Cerebellar cortex (tissue), 1 donor: ENCODE results near the gene BTBD19.
"Not testable (repeated sequence)": the region's sequence is repeated elsewhere in the genome, so short reads cannot be mapped to it uniquely, and the experiment has no call there.

Experiments
- DNase-seq: peaks from one replicate; pipeline ENCODE4 v3.0.0-alpha.2; 2015; ENCODE audit warnings: low spot score

Gene BTBD19

DNA sequence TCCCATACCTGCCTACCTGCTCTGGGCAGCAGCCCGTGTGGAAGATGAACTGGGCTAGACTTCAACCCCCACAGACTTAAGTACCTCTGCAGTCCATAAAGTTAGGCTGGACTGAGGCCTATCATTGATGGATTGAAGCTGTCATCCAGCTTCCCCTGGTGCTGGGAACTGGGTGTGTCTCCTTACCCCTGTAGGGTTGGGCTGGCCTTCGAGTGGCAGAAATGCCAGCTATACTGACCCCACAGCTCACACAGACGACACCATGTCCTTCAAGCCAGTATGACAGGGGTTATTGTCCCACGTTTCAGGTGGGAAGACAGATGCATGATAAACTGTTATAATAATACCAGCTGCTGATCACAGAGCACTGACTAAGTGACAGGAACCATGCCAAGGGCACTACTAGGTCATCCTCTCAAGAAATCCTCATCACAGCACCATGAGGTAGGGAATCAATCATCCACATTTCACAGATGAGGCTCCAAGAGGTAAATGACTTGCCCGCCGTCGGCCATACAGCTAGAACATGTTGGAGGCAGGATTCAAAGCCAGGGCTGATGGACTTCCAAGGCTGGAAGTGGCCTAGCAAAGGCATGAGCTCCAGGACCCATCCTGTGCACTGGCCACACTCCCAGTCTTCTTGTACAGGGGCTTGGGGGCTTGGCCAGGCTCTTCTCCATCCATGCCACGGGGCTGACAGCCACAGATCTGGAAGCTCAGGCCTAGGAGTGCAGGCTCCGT is 20.0 kb upstream of the BTBD19 start, which contains the start of gene BEST4:
TSS of gene BEST4 (minus strand) at position 51 of the 741 bp plus-strand sequence. CDS start 465 bp downstream, outside the sequence.
- no peak for DNase-seq

DNA sequence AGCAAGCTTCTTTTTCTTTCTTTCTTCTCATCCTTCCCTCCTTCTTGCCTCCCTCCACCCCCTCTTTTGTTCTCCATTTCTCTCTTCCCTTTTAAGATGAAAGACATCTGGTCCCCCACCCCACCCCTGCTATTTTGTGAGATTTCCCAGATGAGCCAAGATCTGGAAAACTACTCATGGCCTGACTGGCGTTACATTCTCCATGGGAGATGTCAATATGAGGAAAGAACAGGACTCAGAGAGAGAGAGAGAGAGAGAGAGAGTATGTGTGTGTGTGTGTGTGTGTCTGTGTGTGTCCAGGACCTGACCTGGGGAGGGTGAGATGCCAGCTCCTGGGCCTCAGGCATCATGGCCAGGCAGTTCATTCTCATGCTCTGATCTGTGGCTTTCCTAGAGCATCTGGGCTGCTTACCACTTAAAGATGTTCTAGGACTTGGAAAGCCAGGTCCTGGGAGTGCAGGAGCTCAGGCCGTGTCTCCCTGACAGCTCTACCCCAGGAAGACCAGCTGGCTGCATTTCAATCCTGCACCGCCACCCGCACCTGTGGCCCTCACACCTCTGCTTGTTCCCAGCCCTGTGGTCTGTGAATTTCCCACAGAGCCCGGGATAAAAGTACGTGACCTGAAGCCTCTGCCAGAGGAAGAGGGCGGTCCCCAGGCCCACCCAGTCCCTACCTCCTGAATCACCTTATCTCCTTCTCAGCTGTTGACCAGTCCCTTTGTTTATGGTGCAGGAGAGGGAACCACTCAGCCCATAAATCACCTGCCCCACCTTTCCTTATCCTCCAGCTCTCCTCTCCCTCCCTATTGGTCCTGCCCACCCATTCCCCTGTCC is 17.1 kb upstream of the BTBD19 start:
- no peak for DNase-seq

DNA sequence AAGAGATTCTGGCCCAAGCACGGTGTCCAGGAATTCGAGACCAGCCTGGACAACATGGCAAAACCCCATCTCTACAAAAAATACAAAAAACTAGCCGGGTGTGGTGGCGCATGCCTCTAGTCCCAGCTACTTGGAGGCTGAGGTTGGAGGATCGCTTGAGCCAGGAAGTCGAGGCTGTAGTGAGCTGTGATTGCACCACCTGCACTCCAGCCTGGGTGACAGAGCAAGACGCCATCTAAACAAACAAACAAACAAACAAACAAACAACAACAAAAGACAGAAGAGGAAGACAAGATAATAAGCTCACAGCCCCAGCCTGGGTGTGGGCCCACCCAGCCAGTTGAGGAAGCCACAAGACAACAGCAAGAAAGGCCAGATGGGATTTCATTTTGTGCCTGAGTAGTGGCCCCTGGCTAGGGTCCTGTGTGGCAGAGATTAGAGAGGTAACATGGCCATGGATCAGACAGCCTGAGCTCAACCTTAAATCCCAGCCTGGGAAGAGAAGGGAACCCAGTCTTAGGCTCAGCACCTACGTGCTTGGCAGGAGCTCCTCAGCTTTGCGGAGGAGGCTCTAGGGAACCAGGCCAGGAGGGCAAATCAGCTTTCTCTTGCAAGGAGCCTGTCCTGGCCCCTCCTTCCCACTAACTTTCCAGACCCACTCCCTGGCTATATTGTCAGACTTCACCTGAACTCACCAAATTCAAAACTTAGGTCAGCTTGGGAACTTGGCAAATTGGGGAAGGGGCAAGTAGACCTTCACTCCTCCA is 15.4 kb upstream of the BTBD19 start:
- DNase-seq = no peak

DNA sequence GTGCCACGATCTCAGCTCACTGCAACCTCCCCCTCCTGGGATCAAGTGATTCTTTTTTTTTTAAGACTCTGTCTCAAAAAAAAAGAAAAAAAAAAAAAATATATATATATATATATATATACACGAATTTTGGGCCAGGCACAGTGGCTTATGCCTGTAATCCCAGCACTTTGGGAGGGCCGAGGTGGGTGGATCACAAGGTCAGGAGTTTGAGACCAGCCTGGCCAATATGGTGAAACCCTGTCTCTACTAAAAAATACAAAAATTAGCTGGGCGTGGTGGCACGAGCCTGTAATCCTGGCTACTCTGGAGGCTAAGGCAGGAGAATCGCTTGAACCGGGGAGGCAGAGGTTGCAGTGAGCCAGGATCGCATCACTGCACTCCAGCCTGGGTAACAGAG is 10.4 kb upstream of the BTBD19 start:
- not testable (repeated sequence) for DNase-seq

DNA sequence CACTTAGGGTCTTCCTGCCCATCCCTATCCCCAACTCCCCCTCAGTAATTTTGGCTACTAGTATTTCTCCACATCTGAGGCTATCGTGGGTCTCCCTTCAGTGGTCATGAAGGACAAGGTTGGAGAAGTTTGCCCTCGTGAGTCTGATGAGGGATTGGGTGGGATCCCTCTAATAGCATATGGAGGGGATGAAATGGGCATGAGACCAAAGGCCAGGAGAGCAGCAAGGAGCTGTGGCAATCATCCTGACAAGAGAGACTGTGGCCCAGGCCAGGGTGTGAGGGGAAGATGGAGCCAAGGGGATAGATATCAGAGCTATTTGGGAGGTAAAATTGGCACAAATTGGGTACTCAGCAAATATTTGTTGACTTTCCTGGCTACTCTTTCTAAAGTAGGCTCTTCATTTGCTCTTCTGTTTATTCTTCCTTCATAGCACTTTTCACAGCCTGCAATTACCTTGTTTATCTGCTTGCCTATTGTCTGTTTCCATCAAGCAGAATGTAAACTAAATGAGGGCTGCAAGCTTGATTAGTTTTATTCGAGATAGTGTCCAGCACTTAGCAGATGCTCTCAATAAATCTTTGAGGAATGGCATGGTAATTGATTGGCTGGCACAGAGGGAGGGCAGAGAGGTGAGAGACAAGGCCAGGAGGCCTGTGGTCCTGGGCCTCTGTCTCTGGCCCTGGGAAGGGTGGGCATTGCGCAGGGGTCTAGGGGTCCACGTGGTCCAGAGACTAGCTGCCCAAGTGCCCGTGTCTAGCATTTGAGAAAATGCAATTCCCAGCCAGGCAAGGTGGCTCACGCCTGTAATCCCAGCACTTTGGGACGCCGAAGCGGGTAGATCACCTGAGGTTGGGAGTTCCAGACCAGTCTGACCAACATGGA is 9.6 kb upstream of the BTBD19 start:
- no peak for DNase-seq

DNA sequence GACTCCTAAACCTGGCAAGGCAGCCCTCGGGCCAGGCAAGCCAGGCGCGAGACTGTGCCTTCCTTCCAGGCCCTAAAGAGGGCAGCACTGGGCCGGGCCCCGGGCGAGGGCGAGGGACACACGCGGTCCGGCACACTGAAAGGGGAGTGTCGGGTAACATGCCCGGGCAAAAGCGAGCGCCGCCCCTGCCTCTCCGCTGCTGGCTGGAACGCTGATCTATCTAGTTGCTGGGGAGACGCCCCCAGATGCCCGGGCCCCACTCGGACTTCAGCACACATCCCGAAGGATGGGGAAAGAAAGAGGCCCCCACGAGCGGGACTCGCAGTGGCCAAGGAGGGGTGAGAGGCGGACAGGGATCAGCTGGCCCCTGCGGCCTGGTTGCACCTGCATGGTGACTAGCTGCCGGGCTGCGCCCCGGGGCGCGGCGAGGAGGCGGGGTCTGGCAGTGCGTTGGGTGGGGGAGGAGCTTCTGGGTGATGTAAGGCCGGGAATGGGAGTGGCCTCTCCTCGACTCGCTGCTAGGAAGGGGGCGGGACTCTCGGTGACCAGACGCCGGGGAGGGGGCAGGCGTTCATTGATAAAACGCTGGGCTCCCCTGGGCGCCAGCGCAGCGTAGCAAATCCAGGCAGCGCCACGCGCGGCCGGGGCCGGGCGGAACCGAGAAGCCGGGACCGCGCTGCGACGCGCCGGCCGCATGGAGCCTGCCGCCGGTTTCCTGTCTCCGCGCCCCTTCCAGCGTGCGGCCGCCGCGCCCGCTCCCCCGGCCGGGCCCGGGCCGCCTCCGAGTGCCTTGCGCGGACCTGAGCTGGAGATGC is 8.3 kb upstream of the BTBD19 start, which contains the start of gene PLK3:
TSS of gene PLK3 (plus strand) at position 608 of the 815 bp plus-strand sequence. CDS start at position 695, 87 bp downstream.
- DNase-seq = peak; percentile 98

DNA sequence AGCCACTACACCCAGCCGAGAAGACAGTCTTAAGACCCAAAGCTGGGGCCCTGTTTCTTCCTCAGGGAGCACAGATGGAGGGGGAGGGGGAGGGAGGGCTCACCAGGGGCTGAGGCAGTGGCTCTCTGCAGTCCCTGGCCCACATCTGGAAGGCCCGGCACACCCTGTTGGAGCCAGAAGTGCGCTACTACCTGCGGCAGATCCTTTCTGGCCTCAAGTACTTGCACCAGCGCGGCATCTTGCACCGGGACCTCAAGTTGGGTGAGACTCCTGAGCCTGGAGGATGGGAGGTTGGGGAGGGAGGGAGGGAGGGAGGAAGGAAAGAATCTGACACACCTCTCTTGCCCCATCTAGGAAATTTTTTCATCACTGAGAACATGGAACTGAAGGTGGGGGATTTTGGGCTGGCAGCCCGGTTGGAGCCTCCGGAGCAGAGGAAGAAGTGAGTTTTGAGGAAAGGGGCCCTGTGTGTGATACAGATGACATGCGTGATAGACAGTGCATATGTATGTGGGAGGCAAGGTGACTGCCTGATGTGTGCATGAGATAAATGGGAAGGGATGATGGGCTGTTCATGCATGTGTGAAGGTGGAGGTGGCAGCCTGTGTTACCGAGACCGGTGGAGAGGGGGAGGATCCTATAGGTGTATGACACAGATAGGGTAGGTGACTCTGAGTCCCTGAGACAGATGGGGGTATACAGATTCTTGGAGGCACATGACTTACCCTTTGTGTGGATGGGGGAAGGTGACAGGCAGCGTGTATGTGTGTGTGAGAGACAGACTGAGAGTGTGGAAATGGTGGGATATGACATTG is 6.6 kb upstream of the BTBD19 start:
- no peak for DNase-seq

DNA sequence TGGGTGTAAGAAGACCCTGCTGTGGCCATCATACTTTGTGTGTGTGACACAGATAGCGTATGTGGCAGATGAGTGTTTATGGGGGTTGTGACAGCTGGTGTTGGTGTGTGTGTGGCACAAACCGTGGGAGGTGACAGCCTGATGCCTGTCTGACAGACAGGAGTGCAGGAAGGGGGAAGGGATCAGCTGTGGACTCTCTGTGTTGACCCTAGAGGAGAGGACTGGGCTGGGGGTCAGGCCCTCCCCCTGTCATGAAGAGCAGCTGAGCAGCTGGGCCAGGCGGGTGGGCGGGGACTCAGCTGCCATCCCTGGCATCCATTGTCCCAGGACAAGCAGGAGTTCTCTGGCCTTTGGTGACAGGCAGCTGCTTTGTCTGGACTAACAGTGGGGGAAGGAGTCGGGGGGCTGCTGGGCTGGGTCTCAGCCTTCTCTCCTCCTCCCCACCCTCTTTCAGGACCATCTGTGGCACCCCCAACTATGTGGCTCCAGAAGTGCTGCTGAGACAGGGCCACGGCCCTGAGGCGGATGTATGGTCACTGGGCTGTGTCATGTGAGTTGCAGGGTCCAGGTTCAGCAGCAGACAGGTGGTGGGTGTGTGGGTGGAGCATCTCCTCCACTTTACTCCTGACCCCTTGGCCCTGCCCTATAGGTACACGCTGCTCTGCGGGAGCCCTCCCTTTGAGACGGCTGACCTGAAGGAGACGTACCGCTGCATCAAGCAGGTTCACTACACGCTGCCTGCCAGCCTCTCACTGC is 5.8 kb upstream of the BTBD19 start:
- DNase-seq = no peak

DNA sequence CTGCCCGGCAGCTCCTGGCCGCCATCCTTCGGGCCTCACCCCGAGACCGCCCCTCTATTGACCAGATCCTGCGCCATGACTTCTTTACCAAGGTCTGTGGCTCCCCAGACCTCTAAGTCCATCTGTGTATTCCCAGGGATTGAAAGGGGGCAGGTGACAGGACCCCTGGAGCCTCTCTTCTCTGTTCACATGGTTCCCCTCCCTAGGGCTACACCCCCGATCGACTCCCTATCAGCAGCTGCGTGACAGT is 5.3 kb upstream of the BTBD19 start:
- no peak for DNase-seq

DNA sequence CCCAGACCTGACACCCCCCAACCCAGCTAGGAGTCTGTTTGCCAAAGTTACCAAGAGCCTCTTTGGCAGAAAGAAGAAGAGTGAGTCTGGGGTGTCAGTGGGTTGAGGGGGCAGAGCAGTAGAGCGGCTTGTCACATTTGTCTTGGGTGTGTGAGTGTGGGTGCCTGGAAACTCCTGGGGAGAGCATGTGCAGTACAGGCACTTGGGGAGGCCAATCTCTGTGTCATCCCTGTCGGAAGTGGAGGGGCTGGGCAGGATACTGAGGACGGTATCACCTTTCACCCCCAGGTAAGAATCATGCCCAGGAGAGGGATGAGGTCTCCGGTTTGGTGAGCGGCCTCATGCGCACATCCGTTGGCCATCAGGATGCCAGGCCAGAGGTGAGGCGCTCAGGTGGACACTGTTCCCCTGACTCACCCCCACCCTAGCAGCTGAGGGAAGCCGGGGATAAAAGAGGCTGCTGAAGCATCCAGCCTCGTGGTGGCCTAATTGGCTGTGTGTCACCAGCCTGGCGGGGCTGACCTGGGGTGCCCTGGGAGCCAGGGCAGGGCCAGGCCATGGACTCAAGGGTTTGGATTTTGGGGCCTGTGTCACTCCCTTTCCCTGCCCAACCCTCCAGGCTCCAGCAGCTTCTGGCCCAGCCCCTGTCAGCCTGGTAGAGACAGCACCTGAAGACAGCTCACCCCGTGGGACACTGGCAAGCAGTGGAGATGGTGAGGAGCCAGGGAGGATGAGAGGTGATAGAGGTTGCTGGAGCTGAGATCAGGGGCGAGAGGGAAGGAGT is 4.8 kb upstream of the BTBD19 start:
- DNase-seq = no peak

DNA sequence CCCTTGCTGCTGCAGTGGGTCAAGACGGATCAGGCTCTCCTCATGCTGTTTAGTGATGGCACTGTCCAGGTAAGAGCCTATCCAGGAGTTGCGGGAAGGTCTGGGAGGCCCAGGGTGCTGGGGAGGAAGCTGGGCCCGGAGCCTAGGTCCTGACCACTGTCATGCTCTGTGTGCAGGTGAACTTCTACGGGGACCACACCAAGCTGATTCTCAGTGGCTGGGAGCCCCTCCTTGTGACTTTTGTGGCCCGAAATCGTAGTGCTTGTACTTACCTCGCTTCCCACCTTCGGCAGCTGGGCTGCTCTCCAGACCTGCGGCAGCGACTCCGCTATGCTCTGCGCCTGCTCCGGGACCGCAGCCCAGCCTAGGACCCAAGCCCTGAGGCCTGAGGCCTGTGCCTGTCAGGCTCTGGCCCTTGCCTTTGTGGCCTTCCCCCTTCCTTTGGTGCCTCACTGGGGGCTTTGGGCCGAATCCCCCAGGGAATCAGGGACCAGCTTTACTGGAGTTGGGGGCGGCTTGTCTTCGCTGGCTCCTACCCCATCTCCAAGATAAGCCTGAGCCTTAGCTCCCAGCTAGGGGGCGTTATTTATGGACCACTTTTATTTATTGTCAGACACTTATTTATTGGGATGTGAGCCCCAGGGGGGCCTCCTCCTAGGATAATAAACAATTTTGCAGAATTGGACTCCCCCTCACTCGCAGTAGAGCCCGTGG is 2.9 kb upstream of the BTBD19 start:
- no peak for DNase-seq

DNA sequence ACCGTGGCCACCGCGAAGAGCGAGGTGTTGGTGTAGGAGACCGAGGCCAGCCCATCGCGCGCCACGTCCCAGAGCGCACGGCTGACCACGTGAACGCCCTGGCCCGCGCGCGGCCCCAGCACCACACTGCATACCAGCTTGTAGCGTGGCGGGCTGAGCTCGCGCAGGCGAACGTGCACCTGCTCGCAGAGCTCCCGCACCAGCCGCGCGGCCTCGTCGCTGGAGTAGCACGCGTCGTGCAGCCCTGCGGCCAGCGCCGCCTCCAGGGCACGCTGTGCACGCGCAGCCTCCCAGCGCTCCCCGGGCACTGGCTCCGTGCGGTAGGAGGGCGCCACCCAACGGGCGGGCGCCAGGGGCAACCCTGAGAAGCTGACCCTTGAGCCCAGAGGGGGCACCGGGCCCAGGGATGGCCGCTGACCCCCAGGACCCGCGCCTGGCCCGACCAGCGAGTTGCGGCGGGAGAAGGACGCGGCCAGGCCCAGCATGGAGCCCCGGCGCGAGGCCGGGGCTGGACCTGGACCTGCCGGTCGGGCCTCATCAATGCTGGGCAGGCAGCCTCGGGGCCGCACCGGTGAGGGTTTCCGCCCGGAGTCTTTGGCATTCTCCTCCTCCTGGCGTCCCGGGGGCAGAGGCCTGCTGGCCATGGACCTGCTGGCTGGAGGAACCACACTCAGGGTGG is 2.2 kb upstream of the BTBD19 start:
- no peak for DNase-seq

DNA sequence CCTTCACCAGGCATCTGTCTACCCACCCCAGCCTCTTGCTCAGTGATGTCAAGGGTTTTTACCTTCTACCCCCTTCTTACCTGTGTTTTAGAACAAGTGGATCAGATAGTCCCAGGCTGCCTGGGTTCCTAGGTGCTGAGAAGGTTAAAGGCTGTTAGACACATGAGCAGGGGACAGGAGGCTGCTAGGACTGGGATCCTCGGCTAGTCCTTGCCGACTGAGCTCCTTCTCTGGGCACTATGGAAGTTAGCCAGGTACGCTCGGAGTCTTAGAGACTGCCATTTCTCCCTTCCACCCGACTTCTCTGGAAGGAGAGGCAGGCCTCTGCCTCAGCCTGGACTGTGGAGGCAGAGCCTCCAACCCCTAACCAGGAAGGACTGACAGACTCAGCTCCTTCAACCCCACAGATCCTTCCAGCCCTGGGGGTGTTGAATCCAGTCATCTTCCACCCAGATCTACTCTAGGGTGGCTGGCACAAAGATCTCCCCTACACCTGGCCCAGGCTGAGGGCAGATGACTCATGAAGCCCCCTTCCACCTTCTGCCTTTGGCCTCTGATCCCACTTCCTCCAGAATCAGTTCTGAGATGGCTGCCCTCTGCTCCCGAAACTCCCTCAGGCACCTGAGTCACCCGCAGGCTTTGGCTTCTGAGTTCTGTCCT is 1.5 kb upstream of the BTBD19 start, which contains the start of gene DYNLT4:
TSS of gene DYNLT4 (minus strand) at position 648 of the 660 bp plus-strand sequence. CDS start 683 bp downstream, outside the sequence.
- DNase-seq = no peak

DNA sequence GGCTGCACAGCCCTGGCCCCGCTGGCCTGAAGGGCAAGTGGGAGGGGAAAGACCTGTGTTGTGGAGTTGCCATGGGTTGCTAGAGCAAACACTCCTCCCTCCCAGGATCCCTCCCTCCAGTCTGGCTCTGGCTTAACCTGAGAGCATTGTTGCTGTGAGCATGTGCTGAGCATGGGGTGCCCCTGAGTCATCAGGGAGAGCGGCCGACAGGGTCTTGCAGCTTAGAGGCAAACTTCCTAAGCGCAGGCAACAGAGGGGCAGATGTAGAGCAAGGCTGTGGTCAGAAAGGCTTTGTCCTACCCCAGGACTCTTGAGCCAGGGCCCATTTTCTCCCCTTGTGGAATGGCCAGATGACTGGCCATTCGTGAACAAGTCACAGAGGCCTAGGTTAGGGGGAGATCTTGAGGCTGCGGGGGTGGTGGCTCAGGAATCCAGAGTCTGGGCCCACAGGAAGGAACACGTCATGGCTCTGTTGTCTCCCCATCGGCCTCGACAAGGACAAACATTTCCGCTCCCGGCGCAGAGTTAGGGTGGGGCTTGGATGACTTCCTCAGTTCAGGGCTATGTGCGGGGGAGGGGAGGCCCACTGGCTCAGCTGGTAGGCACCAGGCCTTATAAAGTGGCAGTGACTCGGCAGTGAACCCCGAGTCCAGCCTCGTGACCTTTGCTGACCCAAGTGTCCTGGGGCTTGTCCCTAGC is 810 bp upstream of the BTBD19 start:
- DNase-seq = peak; percentile 86
